GM12865 (cell line): Measurements from ENCODE around the gene CCDC197.
A peak's percentile ranks its signal among the peaks of the same experiment; 100 is the strongest.

Experiments used
- DNase-seq: peaks from one replicate; pipeline ENCODE4 v3.0.0; 2010; ENCODE audit warnings: low read depth
- H3K4me3 ChIP-seq: 2 replicates; pipeline ENCODE4 v1.5.1; 2011; ENCODE audit warnings: mild to moderate bottlenecking, low read depth, low read length, control low read depth
- TF ChIP-seq, protein P1 (sequence below): IDR thresholded peaks from 2 replicates; pipeline ENCODE4 v1.5.1; 2011; ENCODE audit warnings: low read length, control low read depth, low read depth, inconsistent platforms; ENCODE audit not compliant: insufficient read depth; ENCODE audit errors: missing control alignments

Gene CCDC197

GRCh38 chr14:93984987-93985410, 12.1 kb upstream of the CCDC197 start:
- TF ChIP-seq, protein P1, sequence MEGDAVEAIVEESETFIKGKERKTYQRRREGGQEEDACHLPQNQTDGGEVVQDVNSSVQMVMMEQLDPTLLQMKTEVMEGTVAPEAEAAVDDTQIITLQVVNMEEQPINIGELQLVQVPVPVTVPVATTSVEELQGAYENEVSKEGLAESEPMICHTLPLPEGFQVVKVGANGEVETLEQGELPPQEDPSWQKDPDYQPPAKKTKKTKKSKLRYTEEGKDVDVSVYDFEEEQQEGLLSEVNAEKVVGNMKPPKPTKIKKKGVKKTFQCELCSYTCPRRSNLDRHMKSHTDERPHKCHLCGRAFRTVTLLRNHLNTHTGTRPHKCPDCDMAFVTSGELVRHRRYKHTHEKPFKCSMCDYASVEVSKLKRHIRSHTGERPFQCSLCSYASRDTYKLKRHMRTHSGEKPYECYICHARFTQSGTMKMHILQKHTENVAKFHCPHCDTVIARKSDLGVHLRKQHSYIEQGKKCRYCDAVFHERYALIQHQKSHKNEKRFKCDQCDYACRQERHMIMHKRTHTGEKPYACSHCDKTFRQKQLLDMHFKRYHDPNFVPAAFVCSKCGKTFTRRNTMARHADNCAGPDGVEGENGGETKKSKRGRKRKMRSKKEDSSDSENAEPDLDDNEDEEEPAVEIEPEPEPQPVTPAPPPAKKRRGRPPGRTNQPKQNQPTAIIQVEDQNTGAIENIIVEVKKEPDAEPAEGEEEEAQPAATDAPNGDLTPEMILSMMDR = peak; percentile 42
- H3K4me3 ChIP-seq = no peak overlapping the region
- peak; percentile 40 for DNase-seq

GRCh38 chr14:93986955-93987354, 10.1 kb upstream of the CCDC197 start:
- no peak overlapping the region for H3K4me3 ChIP-seq
- no peak for DNase-seq
- TF ChIP-seq, protein P1 = no peak

DNA sequence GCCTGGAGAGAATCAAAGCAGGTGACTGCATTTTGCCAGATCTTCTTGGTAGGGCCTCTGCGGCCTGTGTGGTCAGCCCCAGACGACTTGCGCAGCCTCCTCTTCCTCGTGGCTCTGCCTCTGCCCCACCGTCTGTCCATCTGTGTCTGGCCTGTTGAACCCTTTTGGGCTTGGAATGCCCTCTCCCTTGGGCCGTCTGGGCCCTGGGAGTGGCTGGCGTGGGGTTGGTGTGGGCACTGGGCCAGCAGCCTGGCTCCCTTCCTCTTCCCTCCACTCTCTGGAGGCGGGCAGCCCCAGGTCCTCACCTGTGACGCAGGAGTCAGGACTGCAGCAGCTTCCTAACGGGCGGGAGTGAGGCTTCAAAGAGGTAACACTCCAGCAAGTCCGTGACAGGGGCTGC, 9.7 kb upstream of the CCDC197 start:
- DNase-seq = no peak
- H3K4me3 ChIP-seq = no peak overlapping the region
- TF ChIP-seq, protein P1 = no peak

- H3K4me3 ChIP-seq = no peak overlapping the region
- no peak for DNase-seq
- TF ChIP-seq, protein P1 = no peak
Observed at GRCh38 chr14:93987815-93988476, 9.2 kb upstream of the CCDC197 start.

DNA sequence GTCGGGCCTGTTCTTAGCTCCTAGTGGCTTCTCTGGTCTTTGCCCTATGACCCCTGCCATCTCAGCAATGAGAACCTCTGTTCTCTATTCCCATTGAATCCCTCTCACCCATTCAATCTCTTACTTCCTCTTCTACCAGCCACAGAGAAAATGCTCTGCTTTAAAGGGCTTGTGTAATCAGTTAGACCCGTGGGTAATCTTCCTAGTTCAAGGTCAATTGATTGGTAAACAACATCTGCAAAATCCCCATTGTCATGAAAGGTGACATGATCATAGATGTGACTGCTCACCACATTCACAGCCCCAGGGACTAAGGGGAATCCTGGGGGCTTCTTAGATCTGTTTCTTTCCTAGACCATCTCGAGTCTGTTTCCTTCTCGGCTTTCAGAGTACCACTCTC, 7.2 kb upstream of the CCDC197 start:
- peak; percentile 53 for DNase-seq
- TF ChIP-seq, protein P1 = no peak
- no peak overlapping the region for H3K4me3 ChIP-seq

DNA sequence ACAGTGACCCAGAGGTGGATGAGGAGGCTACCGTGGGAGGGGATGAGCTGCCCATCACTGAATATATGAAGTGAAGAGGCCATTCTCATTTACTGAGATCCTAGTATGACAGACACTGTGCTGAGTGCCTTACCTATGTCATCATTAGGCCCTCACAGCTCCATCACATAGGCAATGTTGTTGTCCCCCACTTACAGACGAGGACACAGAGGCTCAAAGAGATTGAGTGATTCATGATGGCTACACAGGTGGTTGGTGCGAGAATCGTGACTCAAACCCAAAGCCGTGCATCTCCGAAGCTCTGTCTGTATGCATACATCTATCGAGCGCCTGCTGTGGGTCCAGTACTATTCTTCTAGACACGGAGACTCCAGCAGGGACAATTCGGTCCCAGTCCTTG, 5.9 kb upstream of the CCDC197 start:
- DNase-seq = no peak
- H3K4me3 ChIP-seq = no peak overlapping the region
- TF ChIP-seq, protein P1 = no peak

DNA sequence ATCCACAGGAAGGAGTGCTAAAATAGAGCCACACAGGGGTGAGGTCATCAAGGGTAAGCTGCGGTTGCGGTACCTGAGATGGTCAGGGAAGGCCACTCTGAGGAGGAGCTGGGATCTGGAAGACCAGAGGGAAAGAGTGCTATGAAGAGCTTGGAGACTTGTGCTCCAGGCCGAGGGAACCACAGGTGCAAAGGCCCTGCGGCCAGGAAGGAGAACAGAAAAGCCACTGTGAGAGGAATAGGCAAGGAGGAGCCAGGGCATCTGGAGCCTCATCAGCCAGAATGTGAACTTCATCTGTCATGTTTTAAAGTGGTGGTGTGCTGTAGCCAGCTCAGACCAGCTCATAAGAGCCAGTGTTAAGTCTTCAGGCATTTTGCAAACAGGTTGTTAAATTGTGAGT, 5.5 kb upstream of the CCDC197 start:
- TF ChIP-seq, protein P1 = no peak
- no peak overlapping the region for H3K4me3 ChIP-seq
- DNase-seq = no peak
